Upper lobe of left lung (tissue), 4 donors: Measurements from ENCODE around the gene GRB7.

Experiments used
- EP300 ChIP-seq, 4 donors: sonication (generic); formaldehyde crosslinking; IDR thresholded peaks; one replicate each; pipeline ENCODE4 v1.5.1; 2017; ENCODE audit warnings: antibody characterized with exemption in 4 of 4, control low read depth in 2 of 4
- POLR2A ChIP-seq, 4 donors: fragments of 450-650 bp; IDR thresholded peaks; one replicate each; pipeline ENCODE4 v1.5.1; 2016 to 2017; ENCODE audit warnings: antibody characterized with exemption in 4 of 4, mild to moderate bottlenecking in 2 of 4
- POLR2AphosphoS5 ChIP-seq, 2 donors: sonication (generic); formaldehyde crosslinking; IDR thresholded peaks; one replicate each; pipeline ENCODE4 v1.5.1; 2017; ENCODE audit warnings: antibody characterized with exemption in 2 of 2
- TF ChIP-seq, protein P1 (sequence below), 6 experiments: fragments of 450-650 bp in 4 of 6; fragments of 200-600 bp in 2 of 6; sonication (generic) in 2 of 6; IDR thresholded peaks; one replicate each; pipeline ENCODE4 v1.5.1; 2016 to 2019; ENCODE audit warnings: antibody characterized with exemption in 6 of 6

DNA sequence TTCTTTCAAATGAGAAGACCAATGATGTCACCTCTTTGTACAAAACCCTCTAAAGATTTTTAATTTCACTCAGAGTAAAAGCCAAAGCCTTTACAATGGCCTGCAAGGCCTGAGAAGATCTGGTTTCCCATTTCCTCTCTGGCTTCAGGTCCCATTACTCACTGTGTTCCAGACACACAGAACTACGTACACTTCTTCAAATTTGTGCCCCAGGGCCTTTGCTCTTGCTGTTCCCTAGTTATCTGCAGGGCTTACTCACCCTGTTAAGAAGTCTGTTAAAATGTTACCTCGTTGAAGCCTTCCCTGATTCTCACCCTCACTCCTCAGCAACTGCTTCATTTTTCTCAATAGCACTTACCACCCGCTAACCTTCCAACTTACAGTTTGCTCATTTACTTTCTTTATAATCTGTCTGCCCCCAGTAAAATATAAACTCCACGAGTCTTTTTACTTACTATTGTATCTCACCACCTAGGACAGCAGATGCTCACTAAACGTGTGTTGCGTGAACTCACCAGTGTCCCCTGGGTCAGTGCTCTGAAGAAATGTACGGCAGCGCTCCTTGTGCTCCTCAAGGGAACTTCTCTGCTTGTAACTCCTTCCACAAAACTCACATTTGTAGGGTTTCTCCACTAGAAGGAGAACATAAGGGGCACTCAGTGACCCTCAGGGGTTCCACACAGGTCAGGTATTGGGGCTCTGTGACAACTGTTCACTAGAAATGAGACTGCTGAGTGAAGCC is 50.2 kb downstream of the GRB7 start:
- TF ChIP-seq POLR2A (IDR thresholded peaks at IDR 0.05), result no peak
- TF ChIP-seq POLR2AphosphoS5 (IDR thresholded peaks at IDR 0.05), result no peak
- TF ChIP-seq, protein P1, sequence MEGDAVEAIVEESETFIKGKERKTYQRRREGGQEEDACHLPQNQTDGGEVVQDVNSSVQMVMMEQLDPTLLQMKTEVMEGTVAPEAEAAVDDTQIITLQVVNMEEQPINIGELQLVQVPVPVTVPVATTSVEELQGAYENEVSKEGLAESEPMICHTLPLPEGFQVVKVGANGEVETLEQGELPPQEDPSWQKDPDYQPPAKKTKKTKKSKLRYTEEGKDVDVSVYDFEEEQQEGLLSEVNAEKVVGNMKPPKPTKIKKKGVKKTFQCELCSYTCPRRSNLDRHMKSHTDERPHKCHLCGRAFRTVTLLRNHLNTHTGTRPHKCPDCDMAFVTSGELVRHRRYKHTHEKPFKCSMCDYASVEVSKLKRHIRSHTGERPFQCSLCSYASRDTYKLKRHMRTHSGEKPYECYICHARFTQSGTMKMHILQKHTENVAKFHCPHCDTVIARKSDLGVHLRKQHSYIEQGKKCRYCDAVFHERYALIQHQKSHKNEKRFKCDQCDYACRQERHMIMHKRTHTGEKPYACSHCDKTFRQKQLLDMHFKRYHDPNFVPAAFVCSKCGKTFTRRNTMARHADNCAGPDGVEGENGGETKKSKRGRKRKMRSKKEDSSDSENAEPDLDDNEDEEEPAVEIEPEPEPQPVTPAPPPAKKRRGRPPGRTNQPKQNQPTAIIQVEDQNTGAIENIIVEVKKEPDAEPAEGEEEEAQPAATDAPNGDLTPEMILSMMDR (IDR thresholded peaks at IDR 0.05), result no peak
- TF ChIP-seq EP300 (IDR thresholded peaks at IDR 0.05), result no peak
